GM10847 (cell line): ENCODE data around the gene TIGD7.
A peak's percentile ranks its signal among the peaks of the same experiment; 100 is the strongest.

Experiments used
- POLR2A ChIP-seq: IDR thresholded peaks from 2 replicates; pipeline ENCODE4 v1.6.1; 2011; ENCODE audit not compliant: insufficient read length; ENCODE audit errors: extremely low read depth

The TIGD7 gene, protein sequence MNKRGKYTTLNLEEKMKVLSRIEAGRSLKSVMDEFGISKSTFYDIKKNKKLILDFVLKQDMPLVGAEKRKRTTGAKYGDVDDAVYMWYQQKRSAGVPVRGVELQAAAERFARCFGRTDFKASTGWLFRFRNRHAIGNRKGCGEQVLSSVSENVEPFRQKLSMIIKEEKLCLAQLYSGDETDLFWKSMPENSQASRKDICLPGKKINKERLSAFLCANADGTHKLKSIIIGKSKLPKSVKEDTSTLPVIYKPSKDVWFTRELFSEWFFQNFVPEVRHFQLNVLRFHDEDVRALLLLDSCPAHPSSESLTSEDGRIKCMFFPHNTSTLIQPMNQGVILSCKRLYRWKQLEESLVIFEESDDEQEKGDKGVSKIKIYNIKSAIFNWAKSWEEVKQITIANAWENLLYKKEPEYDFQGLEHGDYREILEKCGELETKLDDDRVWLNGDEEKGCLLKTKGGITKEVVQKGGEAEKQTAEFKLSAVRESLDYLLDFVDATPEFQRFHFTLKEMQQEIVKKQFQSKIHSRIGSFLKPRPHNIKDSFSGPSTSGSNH

DNA sequence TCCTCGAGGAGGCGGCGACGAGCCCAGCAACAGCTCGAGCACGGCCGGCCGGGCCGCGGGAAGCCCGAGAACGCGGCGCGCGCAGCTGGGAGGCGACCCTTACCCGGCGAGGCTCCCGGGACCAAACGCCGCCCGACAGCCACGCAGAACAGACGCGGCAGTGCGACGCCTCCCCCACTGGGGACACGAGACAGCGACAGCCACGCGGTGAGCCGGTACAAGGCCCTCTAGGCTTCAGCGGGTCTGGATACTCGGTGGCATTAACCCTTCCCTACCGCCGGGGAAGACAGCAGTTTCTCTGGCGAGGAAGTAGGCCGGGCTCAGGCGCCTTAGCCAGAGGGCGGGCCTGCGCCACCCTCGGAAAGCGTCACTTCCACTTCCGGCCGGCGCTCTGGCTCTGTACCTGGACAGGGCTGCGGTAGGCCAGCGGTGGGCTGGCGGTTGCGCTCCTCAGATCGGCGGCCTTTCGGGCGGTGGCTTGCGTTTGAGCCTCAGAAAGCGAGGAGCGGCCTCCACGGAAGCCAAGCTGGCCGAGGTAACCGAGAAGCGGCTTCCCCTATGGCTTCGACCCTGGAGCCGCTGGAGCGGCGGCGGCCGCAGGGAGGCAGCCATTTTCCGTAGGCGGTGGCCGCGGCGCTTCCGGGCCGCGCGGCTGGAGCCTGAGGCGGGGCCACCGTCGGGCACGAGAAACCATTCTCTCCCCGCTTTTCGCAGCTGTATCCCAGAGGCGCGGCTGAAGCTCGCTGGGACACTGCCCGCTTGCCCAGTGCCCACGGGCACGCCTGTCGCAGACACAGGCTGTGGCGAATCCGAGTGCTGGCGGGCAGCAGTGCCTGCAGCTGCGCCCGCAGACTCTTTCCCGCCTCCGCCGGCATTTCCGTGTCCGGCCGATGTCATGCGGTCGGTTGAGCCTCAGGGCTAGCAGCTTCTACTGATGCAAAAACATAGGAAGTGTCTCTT, at the start of gene TIGD7, which contains the start of gene ZNF75A:
Gene TIGD7, minus strand, starts transcription at position 322 of the 960 bp plus-strand sequence. CDS start 4,816 bp downstream, outside the sequence.
Gene ZNF75A, plus strand, starts transcription at position 389 of the 960 bp plus-strand sequence. CDS start 2,932 bp downstream, outside the sequence.
- TF ChIP-seq POLR2A, result peak; percentile 95

DNA sequence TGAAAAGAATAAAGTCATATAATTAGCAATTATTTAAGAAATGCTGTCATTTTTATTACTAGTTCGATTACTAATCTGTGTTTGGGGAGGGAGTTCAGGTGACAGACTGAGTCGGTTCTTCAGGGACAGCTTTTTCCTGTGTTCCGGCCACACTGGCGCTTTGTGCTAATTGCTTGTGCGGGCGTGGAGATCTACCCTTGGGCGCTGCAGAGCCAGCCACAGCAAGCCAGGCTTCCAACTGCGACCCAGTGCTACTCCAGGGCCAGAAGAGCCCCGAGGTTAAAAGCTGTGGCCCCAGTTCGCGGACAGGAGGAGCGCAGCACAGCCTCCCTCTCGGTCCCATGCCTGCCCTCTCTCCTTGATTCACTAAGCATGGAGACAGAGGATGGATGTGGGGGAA, 43.9 kb upstream of the TIGD7 start:
- no peak for TF ChIP-seq POLR2A

DNA sequence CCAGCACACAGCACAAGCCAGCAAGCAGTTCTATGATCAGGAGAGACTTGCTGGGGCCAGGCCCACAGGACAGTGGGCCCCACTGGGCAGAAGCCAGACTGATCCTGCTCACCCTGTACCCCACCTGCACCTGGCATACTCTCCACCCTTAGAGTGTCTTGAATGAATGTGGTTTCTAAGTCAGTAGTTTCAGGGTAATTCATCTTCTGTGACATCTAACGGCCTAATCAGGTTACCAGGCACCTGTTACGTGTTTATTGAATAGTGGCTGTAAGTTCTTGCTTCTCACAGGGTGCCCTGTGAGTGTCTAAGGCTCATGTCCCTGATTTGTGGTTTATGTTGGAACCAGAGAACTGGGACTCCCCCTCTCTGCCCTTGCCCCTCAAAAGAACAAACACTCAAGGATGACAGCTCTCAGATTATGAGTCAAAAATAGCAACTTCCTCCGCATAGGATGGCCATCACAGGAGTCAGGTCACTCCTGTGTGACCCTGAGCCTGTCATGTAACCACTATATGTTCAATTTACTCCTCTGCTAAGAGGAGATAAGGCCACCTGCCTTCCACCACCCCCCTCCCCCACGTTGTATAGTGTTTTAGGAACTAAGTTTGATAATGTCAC, 43.4 kb upstream of the TIGD7 start:
- TF ChIP-seq POLR2A, result no peak

DNA sequence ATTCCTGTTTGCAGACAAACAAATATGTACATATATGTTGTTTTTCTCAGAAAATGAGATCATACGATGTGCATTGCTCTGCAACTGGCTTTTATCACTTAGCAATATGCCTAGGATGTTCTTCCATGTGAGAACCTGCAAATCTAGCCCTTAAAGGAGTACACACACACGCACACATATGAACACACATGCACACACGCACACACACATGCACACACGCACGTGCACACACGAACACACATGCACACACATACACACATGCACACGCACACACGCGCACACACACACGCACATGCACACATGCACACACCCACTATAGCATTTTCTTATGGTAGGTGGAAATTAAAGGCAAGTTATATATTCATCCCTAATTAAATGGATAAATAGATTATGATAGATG, 42.4 kb upstream of the TIGD7 start:
- no peak for TF ChIP-seq POLR2A

DNA sequence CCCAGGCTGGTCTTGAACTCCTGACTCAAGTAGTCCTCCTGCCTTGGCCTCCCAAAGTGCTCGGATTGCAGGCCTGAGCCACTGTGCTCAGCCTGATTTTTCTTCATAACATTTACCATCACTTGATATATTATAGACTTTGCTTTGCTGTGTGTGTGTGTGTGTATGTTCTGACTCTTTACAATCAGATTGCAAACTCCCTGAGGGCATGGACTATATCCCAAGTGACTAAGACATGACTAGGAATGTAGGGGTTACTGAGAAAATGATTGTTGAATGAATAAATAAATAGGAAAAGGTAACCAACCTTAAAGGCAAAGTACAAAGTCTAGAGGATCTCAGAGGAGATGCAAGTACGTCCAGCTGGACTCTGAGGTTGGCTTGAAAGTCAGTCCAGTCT, 40.8 kb upstream of the TIGD7 start:
- no peak for TF ChIP-seq POLR2A

DNA sequence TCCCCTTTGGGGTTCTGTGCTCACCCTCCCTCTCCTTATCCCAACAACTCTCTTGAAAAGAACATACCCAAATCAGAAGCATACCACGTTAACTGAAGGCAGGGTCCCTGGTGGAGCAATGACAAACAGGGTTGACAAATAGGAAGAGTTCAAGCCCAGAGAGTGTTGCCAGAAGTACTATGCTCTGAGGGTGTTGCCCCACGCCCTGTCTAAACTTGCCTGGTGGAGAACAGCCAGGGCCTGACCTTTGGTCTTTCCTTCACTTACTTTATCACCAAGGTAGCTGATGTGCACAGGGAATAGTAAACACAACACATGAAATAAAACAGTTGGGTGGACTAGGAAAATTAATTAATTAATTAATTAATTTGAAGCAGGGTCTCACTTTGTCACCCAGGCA, 23.4 kb upstream of the TIGD7 start:
- TF ChIP-seq POLR2A, result no peak

DNA sequence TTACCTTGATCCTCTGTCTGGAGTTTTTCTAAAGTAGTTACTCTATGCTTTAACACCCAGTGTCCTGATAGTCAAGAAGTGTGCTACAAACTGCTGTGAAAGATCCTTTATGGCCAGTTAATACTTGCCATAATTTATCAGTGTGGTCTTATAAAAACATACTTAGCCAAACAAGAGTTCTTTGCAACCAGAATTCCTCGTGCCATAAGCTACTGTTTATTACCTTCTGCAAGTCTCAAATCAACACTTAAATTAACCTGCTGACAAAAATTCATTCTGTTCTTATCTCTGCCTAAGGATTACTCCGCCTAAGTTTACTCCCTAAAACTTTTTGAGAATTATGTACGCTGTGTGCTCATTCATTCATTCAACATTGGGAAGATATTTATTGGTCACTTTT, 22.9 kb upstream of the TIGD7 start:
- TF ChIP-seq POLR2A, result no peak

DNA sequence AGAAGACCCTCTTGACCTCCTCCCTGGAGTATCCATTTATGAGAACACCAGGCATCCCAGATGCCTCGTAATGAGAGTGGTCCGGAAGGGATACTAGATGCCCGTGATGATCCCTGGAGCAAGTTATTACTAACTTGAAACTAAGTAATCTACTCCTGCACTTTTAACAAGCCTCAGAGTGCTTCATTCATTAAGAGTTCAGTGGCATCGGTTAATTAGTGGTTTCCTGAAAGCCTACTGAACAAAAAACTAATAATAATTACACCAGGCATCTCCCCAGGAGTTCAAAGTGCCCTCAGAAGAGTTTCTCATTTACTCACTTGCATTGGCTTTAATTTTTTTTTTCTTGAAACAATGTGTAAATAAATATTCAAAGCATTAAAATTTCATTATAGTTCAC, 22.3 kb upstream of the TIGD7 start:
- TF ChIP-seq POLR2A, result no peak

DNA sequence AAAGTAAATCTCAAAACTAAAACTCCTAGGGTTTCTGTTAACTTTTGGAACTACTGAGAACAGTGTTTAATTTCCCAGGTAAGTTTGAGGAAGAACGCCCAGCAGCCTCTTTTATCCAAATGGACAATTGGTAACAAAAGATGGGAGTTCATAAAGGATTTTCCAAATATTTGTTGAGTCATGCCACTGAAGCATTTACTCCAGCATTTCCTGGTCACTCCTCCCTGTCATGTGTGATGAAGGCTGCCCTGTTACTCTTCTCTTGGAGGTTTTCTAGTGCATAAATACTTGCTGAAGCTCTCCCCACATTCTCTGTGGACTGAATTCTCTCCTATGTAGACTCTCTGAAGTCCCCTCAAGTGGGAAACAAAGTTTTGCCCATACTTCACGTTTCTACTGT, 16.6 kb upstream of the TIGD7 start:
- TF ChIP-seq POLR2A, result no peak

DNA sequence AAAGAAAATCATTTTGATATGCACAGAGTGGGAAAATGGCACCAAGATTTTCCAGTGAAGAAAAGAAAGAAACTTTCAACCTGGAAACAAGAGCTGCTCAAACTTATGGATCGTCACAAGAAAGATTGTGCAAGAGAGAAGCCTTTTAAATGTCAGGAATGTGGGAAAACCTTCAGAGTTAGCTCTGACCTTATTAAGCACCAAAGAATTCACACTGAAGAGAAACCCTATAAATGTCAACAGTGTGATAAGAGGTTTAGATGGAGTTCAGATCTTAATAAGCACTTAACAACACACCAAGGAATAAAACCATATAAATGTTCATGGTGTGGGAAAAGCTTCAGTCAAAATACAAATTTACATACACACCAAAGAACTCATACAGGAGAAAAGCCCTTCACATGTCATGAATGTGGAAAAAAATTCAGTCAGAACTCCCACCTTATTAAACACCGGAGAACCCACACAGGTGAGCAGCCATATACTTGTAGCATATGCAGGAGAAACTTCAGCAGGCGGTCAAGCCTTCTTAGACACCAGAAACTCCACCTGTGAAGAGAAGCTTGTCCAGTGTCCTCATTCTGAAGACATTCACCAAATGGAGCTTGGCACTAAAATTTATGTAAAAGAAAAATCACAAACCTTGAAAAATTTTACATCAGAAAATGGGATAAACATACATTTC, 12.2 kb upstream of the TIGD7 start:
- no peak for TF ChIP-seq POLR2A

DNA sequence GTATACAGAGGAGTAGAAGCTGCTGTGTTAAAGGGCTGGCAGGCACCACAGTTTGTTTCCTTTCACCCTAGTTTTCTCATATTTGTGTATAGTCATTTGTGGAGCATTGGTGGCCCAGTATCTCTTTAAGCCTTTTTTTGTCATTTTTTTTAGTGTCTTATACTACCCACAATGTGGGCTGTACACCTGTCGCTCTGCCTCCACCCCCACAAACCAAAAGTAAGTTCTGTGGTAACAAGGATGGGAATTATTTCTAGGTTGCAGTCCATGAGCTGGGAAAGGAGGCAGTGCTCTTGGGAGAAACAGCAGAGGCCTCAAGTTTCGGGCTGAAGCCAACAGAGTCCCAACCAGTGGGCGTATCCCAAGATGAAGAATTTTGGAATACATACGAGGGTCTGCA, 6.3 kb upstream of the TIGD7 start:
- TF ChIP-seq POLR2A, result no peak

DNA sequence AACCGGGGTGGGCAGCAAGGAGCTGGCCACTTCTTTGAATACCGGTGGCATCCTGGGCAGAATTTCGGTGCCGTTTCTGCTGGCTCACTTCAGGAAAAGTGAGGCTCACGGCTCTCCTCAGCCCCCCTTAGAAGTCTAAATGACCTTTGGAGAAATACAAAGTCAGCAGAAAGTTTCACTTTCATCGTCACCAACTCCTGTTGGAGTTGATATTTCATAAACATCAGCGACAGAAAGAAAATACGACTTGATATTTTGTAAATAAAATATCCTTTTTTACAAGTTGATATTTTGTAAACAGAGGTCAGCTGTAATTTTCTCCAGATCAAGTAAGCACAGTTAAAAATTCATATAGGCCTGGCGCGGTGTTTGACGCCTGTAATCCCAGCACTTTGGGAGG, 848 bp upstream of the TIGD7 start:
- TF ChIP-seq POLR2A, result no peak

DNA sequence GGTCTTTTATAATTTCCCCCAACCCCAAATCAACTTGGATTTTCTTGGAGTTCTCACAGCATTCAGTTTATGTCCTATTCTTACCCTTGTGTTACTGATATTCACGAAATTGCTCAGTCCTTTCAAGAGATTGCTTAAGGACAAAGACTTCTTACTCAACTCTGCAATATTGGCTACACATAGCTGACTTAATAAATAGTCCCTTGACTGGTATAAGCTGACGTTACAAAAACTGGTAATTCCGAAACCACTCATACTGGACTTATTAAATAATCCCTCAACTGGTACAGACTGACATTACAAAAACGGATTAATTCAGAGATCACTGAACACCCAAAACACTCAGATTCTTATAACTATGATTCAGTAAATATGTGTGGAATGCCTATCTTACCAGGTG, 860 bp downstream of the TIGD7 start:
- TF ChIP-seq POLR2A, result no peak

DNA sequence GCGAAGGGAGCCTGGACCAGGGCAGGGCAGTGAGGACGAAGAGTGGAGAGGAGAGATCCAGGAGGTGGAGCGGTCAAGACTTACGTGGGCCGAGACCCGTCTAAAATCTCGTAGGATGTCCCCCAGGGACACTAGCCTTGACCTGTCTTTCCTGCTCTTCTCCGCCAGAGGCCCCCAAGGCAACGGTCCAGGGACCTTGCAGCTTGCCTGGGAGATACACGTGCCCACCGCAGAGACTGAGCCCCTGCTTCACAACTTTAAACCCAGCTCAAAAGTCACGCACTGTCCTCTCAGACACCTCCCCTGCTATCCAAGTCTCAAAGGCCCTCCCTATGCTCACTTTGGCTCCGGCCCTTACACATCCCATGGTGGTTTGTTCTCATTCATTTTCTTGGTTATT, 9.4 kb downstream of the TIGD7 start:
- TF ChIP-seq POLR2A, result no peak

DNA sequence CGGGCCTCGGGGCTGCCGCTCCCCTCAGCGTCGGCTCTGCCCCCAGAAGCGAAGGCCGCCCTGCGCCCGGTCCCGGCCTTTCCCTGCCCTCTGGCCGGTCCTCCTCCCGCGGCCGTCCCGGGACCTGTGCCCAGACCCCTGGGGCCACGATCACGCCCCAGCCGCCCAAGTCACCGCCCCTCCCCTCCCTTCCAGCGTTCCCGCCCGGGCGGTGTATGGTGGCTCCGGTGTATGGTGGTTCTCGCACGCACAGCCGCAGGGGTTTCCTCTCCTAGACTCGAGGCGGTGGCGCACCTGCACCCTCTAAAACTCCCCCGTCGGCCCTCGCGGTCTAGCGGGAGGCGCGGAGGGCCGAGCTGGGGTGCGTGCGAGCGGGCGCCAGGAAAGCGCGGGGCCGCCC, 10.0 kb downstream of the TIGD7 start:
- TF ChIP-seq POLR2A, result no peak
